DMS79 treated with DMSO at 0.1 percent for 48 hours (cell line): ENCODE measurements around the gene NEDD4L.
A peak's percentile ranks its signal among the peaks of the same experiment; 100 is the strongest.
"Not testable (repeated sequence)": the region's sequence is repeated elsewhere in the genome, so short reads cannot be mapped to it uniquely, and the experiment has no call there.

Source experiments
- DNase-seq: peaks from one replicate; lab custom pipeline; 2025; lab: John Stamatoyannopoulos, UW

The NEDD4L gene

DNA sequence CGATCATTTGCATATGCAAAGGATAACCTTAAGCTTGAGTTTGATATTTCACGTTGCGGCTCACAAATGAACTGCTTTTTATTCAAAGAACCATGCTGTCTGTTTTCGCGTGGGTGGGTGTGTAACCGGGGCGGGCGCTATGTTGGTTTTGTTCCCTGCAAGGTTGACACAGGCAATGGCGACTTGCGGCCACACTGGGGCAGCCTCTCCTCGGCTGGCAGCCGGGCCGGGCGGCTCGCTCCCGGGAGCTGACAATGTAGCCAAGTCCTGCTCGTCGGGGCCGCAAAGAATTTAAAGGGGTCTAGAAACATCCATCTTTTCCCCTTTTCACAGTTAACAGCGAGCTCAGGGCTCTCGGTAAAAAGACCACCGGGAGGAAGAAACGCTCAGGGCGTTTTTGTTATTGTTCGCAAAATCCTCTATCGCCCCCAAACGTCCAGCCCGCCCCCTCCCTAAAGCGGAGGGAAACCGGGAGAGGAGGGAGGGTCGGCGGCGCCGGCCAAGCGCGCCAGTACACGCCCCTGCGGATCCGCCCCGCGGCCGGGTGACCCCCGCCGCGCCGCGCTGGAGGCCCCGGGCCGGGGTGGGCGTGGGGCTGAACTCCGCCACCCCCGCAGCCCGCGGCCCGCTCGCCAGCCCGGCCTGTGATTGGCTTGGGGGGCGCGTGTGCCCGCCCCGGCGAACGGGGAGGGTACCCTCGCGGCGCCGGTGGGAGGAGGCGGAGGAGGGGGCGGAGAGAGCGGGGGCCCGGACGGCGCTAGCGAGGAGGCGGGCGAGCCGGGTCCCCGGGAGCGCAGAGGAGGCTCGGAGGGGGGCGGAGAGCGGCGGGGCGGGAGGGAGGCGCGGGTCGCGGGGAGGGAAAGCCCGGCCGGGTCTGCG lies at the start of gene NEDD4L:
Gene NEDD4L (plus strand): TSS at position 736 of the 879 bp plus-strand sequence. CDS start 435 bp downstream, outside the sequence.
- DNase-seq = peak; percentile 82

DNA sequence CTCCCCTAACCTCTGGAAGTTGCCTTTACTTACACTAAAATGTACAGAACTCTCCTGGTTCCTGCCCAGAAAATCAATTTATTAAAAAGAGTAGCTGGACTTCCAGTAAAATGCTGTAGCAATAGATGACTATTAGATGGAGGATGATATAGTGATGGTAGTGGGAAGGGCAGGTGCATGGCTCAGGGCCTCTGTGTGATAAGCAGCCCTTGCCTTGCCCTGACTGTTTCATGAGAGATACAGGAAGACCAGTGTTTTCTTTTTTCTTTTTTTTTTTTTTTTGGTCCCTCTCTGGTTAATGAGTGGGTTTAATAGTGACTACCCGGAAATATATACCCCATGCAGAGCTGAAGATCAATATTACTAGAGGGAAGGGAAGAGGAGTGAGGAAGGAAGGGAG lies 48.7 kb upstream of the NEDD4L start:
- DNase-seq = no peak

DNA sequence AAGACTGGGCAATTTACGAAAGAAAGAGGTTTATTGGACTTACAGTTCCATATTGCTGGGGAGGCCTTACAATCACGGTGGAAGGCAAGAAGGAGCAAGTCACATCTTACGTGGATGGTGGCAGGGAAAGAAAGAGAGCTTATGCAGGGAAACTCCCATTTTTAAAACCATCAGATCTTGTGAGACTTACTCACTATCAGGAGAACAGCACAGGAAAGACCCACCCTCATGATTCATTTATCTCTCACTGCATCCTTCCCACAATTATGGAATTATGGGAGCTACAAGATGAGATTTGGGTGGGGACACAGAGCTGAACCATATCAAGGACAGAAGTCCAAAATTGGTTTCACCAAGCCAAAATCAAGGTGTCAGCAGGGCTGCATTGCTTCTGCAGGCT lies 47.1 kb upstream of the NEDD4L start:
- not testable (repeated sequence) for DNase-seq

DNA sequence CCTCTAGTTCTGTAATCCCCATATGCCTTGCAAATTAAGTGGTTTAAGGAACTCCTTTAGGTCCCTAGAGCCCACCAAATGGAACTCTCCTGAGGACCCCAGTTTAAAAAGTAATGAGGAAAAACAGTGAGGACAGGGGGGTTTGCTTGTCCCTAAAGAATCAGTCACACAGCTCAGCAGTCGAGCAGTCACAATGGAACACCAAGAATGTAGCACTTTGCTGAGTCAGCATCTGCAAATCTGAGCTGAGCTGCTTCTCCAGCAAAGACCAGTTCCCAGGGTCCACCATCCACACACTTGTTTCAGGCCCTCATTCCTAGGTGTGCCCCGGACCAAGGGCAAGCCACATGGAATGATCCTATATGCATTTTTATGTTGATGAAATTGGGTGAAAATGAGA lies 46.2 kb upstream of the NEDD4L start:
- no peak for DNase-seq

DNA sequence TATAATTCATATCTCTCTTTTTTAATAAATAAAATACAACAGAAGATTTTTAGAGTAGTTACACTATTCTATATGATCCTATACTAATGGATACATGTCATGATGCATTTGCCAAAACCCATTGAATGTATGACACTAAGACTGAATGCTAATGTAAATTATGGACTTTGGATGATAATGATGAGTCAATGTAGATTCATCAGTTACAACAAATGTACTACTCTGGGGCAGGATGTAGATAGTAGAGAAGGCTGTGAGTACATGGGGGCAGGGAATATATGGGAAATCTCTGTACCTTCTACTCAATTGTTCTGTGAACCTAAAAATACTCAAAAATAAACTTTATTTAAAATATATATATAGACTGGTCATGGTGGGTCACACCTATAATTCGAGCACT lies 45.6 kb upstream of the NEDD4L start:
- no peak for DNase-seq

DNA sequence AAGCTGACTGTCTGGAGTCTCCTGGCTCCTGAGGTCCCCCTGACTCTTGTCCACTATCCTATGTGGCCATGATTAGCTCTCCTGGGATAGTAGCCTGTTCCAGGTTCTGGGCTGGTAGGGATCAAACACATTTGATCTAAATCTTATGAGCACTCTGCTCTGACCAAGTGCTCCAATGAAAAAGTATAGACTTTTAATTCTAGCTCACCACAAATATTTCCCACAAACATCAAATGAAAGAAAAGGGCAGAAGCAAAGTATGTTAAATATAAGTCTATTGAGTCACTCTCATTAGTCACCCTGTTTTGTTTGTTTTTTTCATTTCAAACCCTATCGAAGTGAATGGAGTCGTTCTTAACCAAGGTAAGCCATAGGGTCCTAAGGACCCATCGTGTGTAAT lies 39.7 kb upstream of the NEDD4L start:
- DNase-seq = no peak

DNA sequence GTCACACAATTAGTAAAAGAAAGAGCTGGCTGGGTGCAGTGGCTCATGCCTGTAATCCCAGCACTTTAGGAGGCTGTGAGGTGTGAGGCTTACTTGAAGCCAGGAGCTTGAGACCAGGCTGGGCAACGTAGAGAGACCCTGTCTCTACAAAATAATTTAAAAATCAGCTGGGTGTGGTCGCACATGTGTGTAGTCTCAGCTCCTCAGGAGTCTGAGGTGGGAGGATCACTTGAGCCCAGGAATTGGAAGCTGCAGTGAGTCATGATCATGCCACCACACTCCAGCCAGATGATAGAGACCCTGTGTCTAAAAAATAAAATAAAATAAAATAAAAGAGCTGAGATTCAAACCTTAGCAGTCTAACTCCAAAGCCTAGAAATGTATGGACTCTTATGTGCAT lies 39.0 kb upstream of the NEDD4L start:
- DNase-seq = no peak

DNA sequence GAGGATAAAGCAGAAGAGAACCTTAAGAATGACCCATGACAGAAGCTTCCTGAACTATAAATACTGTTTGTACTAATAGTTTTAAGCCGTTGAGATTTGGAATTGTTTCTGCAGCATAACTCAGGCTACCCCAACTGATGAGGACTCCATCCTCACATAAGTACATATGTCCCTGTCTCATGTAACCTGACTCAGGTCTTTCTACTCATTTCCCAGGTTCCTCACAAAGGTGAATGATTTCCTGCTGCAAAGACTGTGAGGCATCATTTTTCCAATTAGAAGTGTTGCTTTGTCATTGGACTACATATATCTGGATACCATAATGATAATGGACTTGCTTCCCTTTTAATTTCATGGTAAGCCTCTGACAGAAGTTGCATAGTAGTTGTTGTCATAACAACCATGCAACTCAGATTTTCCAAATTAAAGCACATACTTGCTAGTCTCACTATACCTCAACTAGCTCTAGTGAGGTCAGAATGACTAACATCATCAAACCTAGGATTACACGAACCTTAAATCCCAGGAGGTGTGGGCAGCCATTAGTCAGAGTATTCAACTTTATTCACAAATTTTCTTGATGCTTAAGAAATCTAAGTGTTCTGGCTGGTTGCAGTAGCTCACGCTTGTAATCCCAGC lies 38.0 kb upstream of the NEDD4L start:
- DNase-seq = no peak

DNA sequence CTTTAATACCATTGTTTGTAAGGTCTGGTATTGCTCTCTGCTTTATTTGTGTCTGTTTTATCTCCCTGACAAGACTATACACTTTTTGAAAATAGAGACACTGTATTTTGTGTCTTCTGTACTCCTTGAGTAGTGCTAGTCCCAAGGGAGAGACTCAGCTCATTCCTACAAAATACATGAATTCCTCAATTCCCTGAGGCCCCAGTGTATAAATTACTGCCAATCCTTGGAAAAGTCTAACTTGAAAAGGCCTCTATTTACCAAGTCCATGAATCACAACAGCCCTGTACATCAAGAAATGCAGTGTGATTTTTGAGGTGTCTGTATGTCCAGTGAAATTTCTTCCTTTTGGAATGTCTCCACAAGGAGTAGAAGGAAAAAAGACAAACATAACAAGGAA lies 34.9 kb upstream of the NEDD4L start:
- no peak for DNase-seq

DNA sequence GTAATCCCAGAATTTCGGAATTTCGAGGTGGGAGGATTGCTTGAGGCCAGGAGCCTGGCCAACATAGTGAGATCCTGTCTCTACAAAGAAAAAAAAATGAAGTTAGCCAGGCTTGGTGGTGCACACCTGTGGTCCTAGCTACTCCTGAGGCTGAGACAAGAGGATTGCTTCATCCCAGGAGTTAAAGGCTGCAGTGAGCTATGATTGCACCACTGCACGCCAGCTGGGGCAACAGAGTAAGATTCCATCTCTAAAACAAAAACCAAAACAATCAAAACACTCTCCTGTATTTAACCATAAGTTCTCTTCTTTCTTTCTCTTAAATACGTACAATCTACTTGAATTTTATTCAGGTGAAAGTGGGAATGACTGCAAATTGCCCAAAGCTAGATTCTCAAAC lies 33.8 kb upstream of the NEDD4L start:
- no peak for DNase-seq

DNA sequence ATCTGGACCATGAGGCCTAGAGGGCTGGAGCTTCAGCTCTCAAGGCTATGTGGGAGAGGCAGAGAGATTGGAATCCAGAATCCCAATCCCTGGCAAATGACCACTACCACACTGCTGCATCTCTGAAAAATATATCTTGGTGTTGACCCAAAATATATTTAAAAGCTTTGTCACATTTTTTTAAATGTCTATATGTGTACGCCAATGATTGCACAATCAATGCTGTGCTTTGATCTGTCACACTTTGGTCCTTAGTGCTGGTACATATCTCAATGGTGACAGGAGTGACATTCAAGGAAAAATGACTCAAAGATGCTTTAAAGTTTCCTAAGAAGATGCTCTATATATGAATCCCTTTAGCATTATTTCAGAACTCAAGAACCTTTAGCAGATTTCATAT lies 31.7 kb upstream of the NEDD4L start:
- no peak for DNase-seq

DNA sequence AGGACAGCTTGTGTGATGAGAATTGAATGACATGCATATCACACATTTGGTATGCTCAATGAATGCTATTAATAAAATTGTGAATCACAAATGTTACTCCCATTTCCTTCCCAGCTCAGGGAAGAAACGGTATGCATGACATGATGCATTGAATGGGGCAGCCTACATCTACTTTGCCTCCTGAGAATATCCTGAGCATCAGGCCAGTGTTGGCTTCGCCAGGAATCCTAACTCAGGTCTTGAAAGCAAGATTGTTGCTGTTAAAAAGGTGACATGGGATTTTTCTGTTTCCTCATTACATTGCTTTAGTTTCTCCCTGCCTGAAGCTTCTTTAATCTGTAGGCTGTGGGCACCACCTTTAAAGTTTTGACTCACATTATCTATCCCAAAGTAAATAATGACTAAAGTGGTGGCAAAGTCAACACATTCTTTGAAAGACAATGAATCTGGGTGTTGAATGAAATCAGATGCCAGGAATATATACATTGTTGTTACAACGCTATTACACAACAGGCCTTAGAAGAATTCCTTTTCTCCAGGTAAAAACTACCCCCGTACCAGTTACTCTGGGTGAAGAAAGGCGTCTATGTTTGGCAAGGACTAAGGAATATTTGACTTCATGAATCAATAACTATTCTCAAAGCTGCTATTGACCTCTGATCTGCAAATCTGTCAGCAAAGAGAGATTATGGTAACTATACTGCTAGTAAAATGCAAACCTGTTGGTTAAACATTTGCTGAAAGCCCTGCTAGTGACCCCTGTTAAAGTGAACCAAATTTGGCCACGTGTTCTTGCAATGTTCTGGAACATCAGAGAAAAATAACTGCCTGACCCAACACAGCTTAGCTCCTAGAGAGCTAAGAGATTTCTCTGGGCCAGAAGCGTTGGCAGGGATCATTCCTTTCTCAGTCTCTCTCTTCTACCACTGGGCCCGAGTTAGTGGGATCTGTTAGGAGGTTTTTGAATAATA lies 30.5 kb upstream of the NEDD4L start:
- no peak for DNase-seq

DNA sequence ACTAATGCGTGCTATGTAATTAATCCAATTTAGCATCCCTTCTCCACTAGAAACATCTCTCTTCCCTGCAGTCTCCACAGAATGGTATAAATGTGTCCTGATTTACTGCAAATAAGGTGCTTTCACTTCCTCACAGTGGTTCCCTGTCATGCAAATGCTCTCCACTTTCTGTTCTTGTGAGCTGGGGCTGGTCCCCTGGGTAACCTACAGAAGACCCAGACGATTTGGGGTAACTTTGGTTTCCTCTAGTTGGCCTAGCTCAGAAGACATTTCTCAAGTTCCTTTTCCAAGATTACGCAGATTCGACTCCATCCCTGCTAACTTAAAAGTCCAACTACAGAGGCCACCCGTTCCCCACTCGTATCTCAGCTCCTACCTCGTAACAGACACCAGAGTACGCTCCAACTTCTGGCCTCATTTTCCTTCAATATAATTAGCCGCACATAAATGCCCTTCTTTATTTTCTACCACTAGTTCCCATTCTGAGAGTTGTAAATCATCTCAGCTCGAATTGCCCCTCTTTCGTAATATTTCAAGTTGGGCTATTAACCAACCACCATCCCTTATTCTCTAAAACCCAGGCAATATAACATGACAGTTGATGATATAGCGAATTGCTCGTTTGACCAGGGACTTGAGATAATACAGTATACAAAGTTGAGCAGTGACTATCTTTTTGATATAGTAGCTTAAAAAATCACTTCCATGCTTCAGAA lies 28.8 kb upstream of the NEDD4L start:
- no peak for DNase-seq

DNA sequence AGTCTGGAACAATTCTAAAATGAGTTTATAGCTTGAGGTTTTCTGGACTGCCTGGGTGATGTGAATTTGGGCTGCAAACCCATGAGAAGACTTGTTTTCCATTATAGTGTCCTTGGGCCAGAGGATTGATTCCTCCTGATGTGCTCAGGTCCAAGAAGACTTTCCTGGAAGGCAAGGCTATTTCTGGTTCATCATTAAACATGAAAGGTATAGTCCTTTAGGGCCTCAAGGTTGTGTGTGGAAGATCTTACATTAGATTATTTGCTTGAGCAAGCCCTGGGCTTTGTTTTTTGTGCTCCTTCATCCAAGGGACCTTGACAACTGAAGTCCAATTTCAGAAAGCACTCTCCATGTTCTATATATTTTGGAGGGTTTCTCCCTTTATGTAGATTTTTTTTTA lies 26.8 kb upstream of the NEDD4L start:
- DNase-seq = no peak

DNA sequence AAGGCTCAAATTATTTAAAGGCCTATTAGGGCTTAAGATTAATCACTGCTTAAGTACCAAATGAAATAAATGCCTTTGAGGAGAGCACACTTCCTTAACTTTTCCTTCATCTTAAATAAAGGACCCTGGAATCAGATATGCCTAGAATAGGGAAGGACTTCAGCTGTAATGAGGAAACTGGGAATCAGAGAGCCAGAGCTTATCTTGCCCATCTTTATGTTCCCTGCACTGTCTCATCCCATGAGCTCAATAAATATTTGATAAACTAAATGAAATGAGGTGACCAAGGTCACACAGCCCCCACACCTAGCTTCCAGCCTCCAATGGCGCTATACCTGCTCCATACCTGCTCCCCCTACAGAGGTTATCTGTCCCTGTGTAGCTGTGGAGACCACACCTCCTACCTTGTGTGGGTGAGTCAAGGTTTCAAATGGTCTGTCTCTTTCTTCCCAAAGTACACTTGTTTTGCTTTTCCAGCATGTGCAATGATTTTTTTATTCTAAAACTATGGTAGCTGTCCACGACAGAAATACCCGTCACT lies 23.4 kb upstream of the NEDD4L start:
- DNase-seq = no peak

DNA sequence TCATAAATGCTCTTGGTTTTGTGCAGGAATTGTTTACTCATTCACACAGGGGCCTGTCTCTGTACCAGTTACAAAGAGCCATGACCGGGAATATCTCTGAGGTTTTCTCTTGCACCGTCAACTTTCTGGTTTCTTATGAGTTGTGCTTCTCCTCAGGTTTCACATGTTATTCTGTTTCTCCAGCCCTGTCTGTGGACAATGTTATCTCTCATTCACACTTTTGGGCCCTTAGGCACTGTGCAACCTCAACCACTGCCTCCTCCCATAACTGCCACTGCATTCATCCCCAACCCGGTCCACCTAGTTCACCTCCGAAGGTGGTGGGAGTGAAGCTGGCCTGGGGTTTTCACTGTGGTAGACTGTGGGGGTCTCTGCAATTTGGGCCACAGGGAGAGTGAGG lies 22.5 kb upstream of the NEDD4L start:
- no peak for DNase-seq

DNA sequence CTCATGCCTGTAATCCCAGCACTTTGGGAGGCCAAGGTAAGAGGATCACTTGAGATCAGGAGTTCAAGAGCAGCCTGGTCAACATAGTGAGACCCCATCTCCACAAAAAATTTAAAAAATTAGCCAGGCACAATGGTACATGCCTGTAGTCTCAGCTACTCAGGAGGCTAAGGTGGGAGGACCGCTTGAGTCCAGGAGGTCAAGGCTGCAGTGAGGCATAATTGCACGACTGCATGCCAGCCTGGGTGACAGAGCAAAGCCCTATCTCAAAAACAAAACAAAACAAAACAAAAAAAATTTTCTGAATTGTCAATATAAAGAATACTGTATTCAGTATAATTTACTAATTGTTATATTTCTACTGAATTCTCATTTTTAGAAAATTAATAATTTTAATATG lies 20.9 kb upstream of the NEDD4L start:
- DNase-seq = no peak

DNA sequence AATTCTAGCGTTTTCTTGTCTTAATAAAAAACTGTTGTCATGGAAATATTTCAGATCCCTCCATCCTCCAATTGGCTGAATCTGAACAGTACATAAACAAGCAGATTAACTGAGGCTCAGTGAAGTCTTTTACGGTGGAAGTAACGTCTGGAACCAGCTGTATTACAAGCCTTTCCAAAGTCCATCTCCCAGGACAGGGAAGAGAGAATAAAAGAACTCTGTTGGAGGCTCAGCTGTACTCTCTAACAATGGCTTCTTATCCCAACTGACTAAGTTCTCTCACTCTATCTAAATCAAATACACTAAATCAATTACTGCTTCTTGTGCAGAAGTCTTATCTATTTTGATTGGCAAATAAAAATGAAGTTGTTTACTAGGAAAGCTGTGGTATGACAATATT lies 19.9 kb upstream of the NEDD4L start:
- DNase-seq = no peak

DNA sequence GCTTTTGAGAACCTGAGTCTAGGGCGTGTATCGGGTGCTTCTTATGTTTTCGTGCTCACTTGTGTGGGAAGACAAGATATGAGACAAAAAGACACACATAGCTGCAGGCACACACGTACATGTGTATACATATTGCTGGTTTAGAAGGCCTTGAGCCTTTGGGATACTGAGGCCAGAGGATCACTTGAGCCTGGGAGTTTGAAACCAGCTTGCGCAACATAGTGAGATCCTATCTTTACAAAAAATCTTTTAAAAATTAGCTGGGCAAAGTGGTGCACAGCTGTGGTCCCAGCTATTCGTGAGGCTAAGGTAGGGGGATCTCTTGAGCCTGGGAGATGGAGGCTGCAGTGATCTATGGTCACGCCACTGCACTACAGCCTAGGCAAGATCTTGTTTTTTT lies 18.8 kb upstream of the NEDD4L start:
- no peak for DNase-seq

DNA sequence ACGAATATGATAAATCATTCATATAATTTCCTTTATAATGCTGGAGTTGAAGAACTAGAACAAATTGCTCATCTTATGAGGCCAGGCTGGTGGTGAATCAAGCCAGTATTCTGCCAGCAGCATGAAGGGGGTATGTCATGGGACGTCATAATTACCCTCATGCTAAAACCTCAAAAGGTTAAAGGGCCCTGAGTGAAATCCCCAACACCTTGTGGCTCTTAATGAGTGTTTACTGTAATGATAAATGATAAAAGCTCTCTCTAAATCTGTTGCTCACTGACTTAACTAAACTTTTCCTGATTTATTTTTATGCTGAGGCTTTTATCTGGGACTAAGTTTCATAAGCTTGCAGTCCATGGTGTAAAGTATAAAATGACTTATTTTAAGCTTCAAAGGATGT lies 18.3 kb upstream of the NEDD4L start:
- DNase-seq = no peak

DNA sequence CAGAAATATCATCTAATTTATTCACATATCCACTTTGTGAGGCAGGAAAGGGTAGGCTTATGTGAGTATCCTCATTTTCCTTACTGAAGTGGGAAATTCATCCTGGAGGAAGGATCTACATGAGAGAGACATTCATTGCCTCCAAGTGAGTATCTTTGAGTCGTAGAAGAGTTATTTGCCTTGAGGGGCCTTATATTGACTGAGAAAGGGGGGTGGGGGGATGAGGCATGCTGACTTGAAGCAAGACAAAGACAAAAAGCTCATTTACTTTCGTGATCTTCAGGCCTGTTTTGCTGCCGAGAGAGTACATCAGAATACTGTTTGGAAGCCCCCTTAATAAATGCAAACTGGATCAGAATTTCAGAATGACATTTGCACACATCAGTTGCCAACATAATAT lies 17.6 kb upstream of the NEDD4L start:
- DNase-seq = no peak

DNA sequence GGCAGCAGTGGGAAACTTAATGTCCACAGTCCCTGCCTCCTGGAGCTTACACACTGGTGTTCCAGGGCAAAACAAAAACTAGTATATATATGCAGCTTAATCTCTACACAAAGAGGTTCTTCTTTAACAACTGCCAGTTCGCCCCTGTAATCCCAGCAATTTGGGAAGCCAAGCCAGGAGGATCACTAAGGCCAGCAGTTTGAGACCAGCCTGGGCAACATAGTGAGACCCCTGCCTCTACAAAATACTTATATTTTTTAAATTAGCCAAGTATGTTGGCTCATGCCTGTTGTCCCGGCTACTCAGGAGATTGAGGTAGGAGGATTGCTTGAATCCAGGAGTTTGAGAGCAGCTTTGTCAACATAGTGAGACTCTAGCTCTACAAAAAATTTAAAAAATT lies 17.2 kb upstream of the NEDD4L start:
- no peak for DNase-seq
